Activated naive CD4-positive, alpha-beta T cell treated with anti-CD3 and anti-CD28 coated beads, Interleukin-2, amount 50 U/mL, for 16 hours (primary cell): Measurements from ENCODE around the gene TSPAN18.

Experiments used
- DNase-seq: peaks from one replicate; pipeline ENCODE4 v3.0.0-alpha.2; 2020

TSPAN18 gene

GRCh38 chr11:44711787-44712608 is 14.8 kb upstream of the TSPAN18 start:
- no peak for DNase-seq

- no peak for DNase-seq
These were observed 13.7 kb upstream of the TSPAN18 start for GRCh38 chr11:44713022-44713421.

GRCh38 chr11:44716256-44716655 is 10.5 kb upstream of the TSPAN18 start:
- DNase-seq: no peak

GRCh38 chr11:44718057-44718456 is 8.7 kb upstream of the TSPAN18 start:
- DNase-seq: no peak

DNA sequence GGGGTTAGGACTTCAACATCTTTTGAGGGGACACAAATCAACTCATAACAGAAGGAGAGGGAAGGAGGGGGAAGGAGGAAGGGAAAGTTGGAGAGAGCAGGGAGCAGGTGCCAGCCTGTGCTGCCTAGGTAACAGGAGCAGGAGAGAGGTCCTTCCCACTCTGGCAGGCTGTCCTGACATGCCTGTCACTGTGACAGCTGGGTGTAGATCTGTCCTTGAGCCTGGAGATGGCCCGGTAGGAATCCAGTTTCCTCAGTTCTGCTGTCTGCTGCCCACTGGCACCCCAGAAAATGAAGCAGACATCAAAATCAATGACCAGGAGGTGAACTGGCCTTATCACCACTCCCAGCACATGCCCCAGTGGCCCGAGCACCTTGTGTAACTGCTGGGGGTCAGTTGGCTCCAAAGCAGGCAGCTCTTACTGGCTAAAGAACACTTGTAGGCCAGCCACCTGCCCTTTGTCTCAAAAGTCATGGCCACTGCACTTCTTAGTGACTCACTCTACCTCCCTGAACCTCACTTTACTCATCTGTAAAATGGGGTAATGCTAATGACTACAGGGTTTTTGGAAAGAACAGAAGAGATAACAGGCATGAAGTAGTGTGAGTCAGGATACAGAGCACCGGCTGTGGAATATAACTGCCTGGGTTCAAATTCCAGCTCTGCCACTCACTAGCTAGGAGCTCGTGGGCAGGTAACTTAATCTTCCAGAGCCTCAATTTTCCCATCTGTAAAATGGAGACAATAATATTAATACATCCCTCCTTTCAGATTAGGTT is 8.0 kb upstream of the TSPAN18 start:
- DNase-seq: no peak

GRCh38 chr11:44725016-44725685 is 1.6 kb upstream of the TSPAN18 start:
- DNase-seq: no peak

- no peak for DNase-seq
These were observed 942 bp upstream of the TSPAN18 start for GRCh38 chr11:44725757-44726282.

GRCh38 chr11:44727114-44727372 is 281 bp downstream of the TSPAN18 start:
- no peak for DNase-seq

- peak; percentile 81 for DNase-seq
These were observed 868 bp downstream of the TSPAN18 start for GRCh38 chr11:44727373-44728287.

GRCh38 chr11:44728491-44728910 is 1.7 kb downstream of the TSPAN18 start:
- DNase-seq: no peak

DNA sequence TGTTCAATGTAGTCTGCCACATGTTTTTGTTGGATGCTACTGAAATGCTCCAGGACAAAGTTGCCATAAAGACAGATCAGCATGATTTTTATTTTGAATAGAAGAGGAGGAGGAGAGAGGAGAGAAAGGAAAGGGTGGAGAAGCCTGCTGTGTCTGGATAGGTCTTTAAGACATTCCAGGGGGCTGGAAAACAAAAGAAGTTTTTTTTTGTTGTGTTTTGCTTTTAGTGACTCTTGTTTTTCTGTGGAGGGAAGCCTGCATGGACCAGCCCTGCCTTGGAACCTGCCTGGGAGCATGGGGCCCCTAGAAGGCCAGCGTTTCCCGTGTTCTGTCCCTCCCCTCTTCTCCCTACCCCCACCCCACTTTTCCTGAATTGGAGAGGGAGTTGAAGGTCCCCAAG is 2.3 kb downstream of the TSPAN18 start:
- DNase-seq: no peak

GRCh38 chr11:44729713-44730112 is 3.0 kb downstream of the TSPAN18 start:
- no peak for DNase-seq

DNA sequence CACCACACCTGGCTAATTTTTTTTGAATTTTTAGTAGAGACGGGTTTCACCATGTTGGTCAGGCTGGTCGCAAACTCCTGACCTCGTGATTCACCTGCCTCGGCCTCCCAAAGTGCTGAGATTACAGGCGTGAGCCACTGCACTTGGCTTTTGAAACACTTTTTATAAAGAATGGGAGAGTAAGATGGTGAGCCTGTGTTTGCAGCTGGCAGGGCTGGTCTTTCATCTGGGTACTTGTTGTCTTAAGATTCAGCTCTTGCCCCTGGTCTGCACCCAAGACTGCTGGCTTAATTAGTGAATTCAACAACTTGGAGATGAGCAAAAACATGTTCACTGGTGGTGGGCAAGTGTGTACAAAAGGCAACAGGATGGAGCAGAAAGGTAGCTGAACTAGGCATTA is 4.0 kb downstream of the TSPAN18 start:
- DNase-seq: no peak

DNA sequence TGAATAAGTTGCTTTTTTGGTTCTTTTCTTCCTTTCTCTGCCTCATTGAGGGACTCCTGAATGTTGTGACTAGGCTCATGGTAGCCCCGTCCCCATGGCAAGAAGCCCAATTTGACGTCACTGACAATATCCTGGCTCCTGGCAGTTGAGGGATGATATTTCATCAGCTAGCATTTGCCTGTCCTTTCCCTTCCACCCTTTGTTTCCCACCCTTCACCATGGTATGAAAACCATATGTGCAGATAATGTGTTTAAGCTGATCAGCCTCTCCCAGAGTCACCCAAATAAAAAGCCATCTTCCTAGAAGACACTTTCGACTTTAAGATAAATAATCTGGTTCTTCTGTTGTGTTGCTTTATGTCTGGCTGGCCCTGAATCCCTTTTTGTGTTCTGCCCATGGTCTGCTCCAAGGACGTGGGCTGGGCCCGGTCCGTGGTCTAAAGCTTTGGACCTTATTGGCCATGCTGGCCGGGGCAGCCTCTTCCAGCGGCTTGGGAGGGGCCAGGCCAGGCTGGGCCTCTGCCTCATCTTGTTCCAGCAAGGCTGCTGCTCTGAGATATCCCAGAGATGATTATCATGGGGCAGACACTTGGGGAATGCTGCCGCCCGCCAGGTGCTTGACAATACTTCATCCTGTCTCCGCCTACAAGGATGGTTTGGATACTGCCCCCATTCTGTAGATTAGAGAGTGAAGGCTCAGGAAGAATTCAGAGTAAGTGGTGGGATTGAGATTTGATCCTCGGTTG is 5.1 kb downstream of the TSPAN18 start:
- no peak for DNase-seq

- no peak for DNase-seq
These were observed 5.8 kb downstream of the TSPAN18 start for GRCh38 chr11:44732564-44732963.

DNA sequence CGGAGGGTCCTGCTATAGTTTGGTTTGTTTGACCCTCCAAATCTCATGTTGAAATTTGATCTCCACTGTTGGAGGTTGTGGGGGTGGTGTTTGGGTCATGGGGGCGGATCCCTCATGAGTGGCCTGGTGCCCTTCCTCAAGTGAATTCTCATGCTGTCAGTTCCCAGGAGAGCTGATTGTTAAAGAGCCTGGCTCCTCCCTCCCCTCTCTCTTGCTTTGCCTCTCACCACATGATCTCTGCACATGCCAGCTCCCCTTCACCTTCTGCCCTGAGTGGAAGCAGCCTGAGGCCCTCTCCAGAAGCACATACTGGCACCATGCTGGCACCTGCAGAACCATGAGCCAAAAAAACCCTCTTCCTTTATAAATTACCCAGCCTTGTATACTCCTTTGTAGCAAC is 7.1 kb downstream of the TSPAN18 start:
- DNase-seq: no peak

DNA sequence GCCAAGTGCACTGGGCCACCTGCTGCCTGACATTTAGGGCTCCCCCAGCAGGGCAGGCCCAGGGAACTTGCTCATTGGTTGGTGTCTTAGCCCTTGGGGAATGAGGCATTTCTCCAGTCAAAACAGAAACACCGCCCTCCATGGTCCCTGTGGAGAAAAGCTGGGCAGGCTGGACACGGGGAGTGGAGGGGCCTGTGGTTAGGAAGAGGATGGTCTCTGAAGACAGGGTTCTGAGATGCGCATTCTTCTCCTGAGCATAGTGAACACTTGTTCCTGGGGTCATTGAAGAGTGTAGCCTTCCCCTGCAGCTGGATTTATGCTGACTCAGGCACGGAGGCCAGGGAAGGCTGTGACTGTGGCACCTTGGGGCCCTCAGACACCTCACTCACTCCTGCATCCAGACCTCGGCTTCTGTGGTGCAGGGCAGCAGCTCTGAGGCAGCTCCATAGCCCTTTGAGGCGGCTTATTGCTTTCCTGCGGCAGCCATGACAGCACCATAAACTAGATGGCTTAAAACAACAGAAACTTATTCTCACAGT is 8.2 kb downstream of the TSPAN18 start:
- no peak for DNase-seq

- DNase-seq: no peak
These were observed 10.0 kb downstream of the TSPAN18 start for GRCh38 chr11:44736791-44737190.

DNA sequence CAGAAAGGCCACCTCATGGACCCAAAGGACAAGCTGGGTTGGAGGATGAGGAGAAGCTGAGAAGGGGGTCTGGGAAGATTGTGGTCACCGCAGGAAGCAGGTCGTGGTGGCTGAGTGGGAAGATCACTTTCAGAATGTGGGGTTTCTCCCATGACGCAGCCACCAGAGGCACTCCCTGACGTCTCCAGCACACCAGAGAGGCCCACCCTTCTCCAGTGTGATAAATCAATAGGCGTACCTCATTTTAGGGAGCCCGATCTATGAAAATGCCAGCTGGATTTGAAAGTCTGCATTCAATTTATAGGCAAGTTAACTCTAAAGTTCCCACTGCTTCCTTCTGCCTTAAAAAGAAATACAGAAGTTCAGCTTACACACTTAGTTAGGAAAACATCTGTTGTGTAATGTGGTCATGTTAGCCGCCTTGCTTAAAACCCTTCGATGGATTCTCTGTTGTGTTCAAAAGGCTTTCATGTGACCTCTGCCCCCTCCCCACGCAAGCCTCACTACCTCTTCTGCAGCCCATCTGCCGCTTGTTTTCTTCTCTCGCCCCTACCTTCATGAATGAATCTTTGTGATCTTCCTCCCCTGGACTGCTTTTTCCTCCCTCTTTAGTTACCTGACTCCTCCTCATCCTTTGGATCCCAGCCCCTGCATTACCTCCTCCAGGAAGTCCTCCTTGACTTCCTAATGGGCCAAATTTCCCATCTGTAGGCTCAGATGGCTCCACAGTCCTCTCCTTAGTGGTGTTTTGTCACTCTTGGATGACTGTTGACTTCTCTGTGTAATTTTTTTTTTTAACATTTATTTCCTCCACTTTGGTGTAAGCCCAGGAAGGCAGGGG is 10.7 kb downstream of the TSPAN18 start:
- no peak for DNase-seq

GRCh38 chr11:44738791-44739190 is 12.0 kb downstream of the TSPAN18 start:
- no peak for DNase-seq

- DNase-seq: no peak
These were observed 14.2 kb downstream of the TSPAN18 start for GRCh38 chr11:44740967-44741366.
